Esophagus muscularis mucosa (tissue), 4 donors: ENCODE data around the gene HRH2. TPM values are rescaled to one million over a fixed set of nuclear protein-coding genes. Genes with fewer than 3 reads are reported as not detected.

Experiments
- DNase-seq: peaks from one replicate; pipeline ENCODE4 v3.0.0-alpha.2; 2017; ENCODE audit errors: extremely low spot score
- H3K27ac ChIP-seq, 4 donors: fragments of 200-600 bp; sonication (generic); replicated peaks in 1 of 4; 1 replicate in 3 of 4; 2 replicates in 1 of 4; pipeline ENCODE4 v1.5.1; 2016 to 2019; ENCODE audit warnings: mild to moderate bottlenecking in 1 of 4
- H3K27me3 ChIP-seq, 4 donors: fragments of 200-600 bp; sonication (generic); one replicate each; pipeline versions ENCODE4 v1.5.1 to v1.6.0; 2016 to 2019
- H3K36me3 ChIP-seq, 4 donors: fragments of 200-600 bp; sonication (generic); one replicate each; pipeline ENCODE4 v1.5.1; 2016 to 2019
- H3K4me1 ChIP-seq, 4 donors: fragments of 200-600 bp; sonication (generic); one replicate each; pipeline ENCODE4 v1.5.1; 2016 to 2019
- H3K4me3 ChIP-seq, 4 donors: fragments of 200-600 bp; sonication (generic); 1 replicate in 2 of 4; 2 replicates in 2 of 4; pipeline ENCODE4 v1.5.1; 2016 to 2019; ENCODE audit warnings: mild to moderate bottlenecking in 4 of 4, moderate library complexity in 1 of 4
- H3K9me3 ChIP-seq, 4 donors: fragments of 200-600 bp; sonication (generic); 1 replicate in 3 of 4; 2 replicates in 1 of 4; pipeline ENCODE4 v1.5.1; 2016 to 2019
- CTCF ChIP-seq, 3 experiments: fragments of 200-600 bp in 2 of 3; fragments of 450-650 bp in 1 of 3; sonication (generic) in 2 of 3; IDR thresholded peaks; one replicate each; pipeline ENCODE4 v1.5.1; 2017 to 2019; ENCODE audit warnings: antibody characterized with exemption in 3 of 3, mild to moderate bottlenecking in 2 of 3, moderate library complexity in 1 of 3
- EP300 ChIP-seq: sonication (generic); formaldehyde crosslinking; IDR thresholded peaks from one replicate; pipeline ENCODE4 v1.6.1; 2017; ENCODE audit warnings: antibody characterized with exemption
- POLR2A ChIP-seq: fragments of 450-650 bp; IDR thresholded peaks from one replicate; pipeline ENCODE4 v1.6.1; 2017; ENCODE audit warnings: antibody characterized with exemption, moderate library complexity, mild to moderate bottlenecking, low read depth
- POLR2AphosphoS5 ChIP-seq, 2 donors: sonication (generic); formaldehyde crosslinking; IDR thresholded peaks; one replicate each; pipeline ENCODE4 v1.6.1; 2017; ENCODE audit warnings: antibody characterized with exemption in 2 of 2
- WGBS: methylation state at CpG from one replicate; pipeline ENCODE4 v1.1.5; 2018; 5-methylcytosine and 5-hydroxymethylcytosine counted together
- intact Hi-C: fragments of 100-400 bp; cut with DNase I; formaldehyde crosslinking; loops from one replicate; pipeline ENCODE4 v1.15.1; 2023
- total RNA-seq, 4 donors: library from RNA; depleted of rRNA; stranded (reverse); fragments of >200 nt; gene quantifications; one replicate each; pipeline versions ENCODE4 v1.1.0 to v1.2.1, GENCODE V29; 2016

Gene HRH2
- total RNA-seq, 4 donors from 2014 or later = 1.9 to 10.9 (median 2.8) TPM

- Histone ChIP-seq H3K27ac (no peak overlapping the region), H3K27me3 (peaks cover 0 to 32% (median 0%) of the 10 kb centered on the region in 4 donors), H3K36me3 (no peaks in the 10 kb centered on the region), H3K9me3 (no peaks in the 10 kb centered on the region), H3K4me1 (peaks cover 0 to 27% (median 0%) of the 10 kb centered on the region in 4 donors), H3K4me3 (no peak overlapping the region)
- TF ChIP-seq CTCF (IDR thresholded peaks at IDR 0.05) (no peak), EP300 (no peak), POLR2A (no peak), POLR2AphosphoS5 (IDR thresholded peaks at IDR 0.05) (no peak)
- no peak for DNase-seq
- intact Hi-C loops = no loop called here
- whole genome bisulfite sequencing = 90% methylated on average over 6 of the region's 6 CpGs
Observed at GRCh38 chr5:175666216-175666615, 8.3 kb downstream of the HRH2 start.

GRCh38 chr5:175668006-175668405 lies 10.1 kb downstream of the HRH2 start:
- 79% methylated on average over 4 of the region's 5 CpGs for WGBS
- H3K36me3 ChIP-seq = no peaks in the 10 kb centered on the region
- H3K27me3 ChIP-seq = peaks cover 0 to 26% (median 0%) of the 10 kb centered on the region in 4 donors
- TF ChIP-seq CTCF (IDR thresholded peaks at IDR 0.05) = no peak
- TF ChIP-seq POLR2AphosphoS5 (IDR thresholded peaks at IDR 0.05) = no peak
- TF ChIP-seq EP300 = no peak
- TF ChIP-seq POLR2A = no peak
- H3K27ac ChIP-seq = no peak overlapping the region
- no peak overlapping the region for H3K4me3 ChIP-seq
- DNase-seq = no peak
- peaks cover 0 to 27% (median 0%) of the 10 kb centered on the region in 4 donors for H3K4me1 ChIP-seq
- intact Hi-C loops = no loop called here
- H3K9me3 ChIP-seq = no peaks in the 10 kb centered on the region

- H3K4me3 ChIP-seq = no peak overlapping the region
- intact Hi-C loops = no loop called here
- no peaks in the 10 kb centered on the region for H3K36me3 ChIP-seq
- DNase-seq = no peak
- H3K9me3 ChIP-seq = no peaks in the 10 kb centered on the region
- no peak for TF ChIP-seq CTCF (IDR thresholded peaks at IDR 0.05)
- no peak for TF ChIP-seq POLR2AphosphoS5 (IDR thresholded peaks at IDR 0.05)
- no peak for TF ChIP-seq EP300
- no peak for TF ChIP-seq POLR2A
- peaks cover 0 to 21% (median 0%) of the 10 kb centered on the region in 4 donors for H3K27me3 ChIP-seq
- H3K27ac ChIP-seq = no peak overlapping the region
- WGBS = no CpG with 5 or more reads among the region's 3 CpGs
- H3K4me1 ChIP-seq = peaks cover 0 to 14% (median 0%) of the 10 kb centered on the region in 4 donors
Observed at GRCh38 chr5:175670372-175670771, 12.5 kb downstream of the HRH2 start.

DNA sequence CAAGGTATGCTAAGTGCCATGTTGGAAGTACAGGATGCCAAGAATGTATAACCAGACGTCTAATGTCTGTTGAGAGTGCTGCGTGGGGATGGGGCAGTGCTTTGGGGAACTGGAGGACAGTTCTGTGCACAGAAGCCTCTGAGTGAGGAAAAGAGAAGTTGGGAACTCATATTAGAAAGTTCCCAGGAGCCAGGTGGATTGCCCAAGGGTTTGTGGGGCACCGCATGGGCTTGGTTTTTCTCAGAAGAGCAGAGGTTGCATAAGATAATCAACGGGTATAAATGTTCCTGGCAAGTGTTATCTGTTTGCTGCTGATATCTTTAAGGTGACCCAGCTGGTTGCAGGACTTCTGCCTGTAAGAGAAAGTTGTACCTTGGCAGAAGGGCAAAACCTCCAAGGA lies 13.1 kb downstream of the HRH2 start:
- no peaks in the 10 kb centered on the region for H3K36me3 ChIP-seq
- 32% methylated on average over 4 of the region's 4 CpGs for WGBS
- H3K9me3 ChIP-seq = no peaks in the 10 kb centered on the region
- TF ChIP-seq POLR2AphosphoS5 (IDR thresholded peaks at IDR 0.05) = no peak
- no peak for TF ChIP-seq EP300
- no peak for TF ChIP-seq CTCF (IDR thresholded peaks at IDR 0.05)
- TF ChIP-seq POLR2A = no peak
- H3K27ac ChIP-seq = no peak overlapping the region
- intact Hi-C loops = no loop called here
- H3K4me3 ChIP-seq = no peak overlapping the region
- H3K4me1 ChIP-seq = peaks cover 0 to 17% (median 0%) of the 10 kb centered on the region in 4 donors
- peaks cover 0 to 20% (median 0%) of the 10 kb centered on the region in 4 donors for H3K27me3 ChIP-seq
- DNase-seq = no peak
